Ascending aorta (tissue), 2 donors: ENCODE results near the gene MRTO4. TPM values are rescaled to one million over a fixed set of nuclear protein-coding genes. Genes with fewer than 3 reads are reported as not detected.

ENCODE experiments used
- DNase-seq, 2 donors: peaks; one replicate each; pipeline ENCODE4 v3.0.0-alpha.2; 2019; ENCODE audit warnings: low spot score in 2 of 2
- H3K27ac ChIP-seq, 2 donors: fragments of 200-600 bp; sonication (generic); one replicate each; pipeline ENCODE4 v1.5.1; 2016 to 2017; ENCODE audit warnings: mild to moderate bottlenecking in 1 of 2
- H3K27me3 ChIP-seq: fragments of 200-600 bp; sonication (generic); one replicate; pipeline ENCODE4 v1.5.1; 2017
- H3K36me3 ChIP-seq, 2 donors: fragments of 200-600 bp; sonication (generic); one replicate each; pipeline ENCODE4 v1.5.1; 2016
- H3K4me1 ChIP-seq, 2 donors: fragments of 200-600 bp; sonication (generic); one replicate each; pipeline ENCODE4 v1.5.1; 2016 to 2017; ENCODE audit warnings: mild to moderate bottlenecking in 1 of 2
- H3K4me3 ChIP-seq, 2 donors: fragments of 200-600 bp; sonication (generic); one replicate each; pipeline ENCODE4 v1.5.1; 2016 to 2017; ENCODE audit warnings: mild to moderate bottlenecking in 1 of 2
- H3K9me3 ChIP-seq, 2 donors: fragments of 200-600 bp; sonication (generic); one replicate each; pipeline ENCODE4 v1.5.1; 2016
- CTCF ChIP-seq, 3 experiments: fragments of 200-600 bp in 2 of 3; fragments of 450-650 bp in 1 of 3; sonication (generic) in 2 of 3; IDR thresholded peaks; one replicate each; pipeline ENCODE4 v1.5.1; 2016 to 2019; ENCODE audit warnings: antibody characterized with exemption in 3 of 3, mild to moderate bottlenecking in 1 of 3, moderate library complexity in 1 of 3
- intact Hi-C: fragments of 100-400 bp; cut with DNase I; formaldehyde crosslinking; loops from one replicate; pipeline ENCODE4 v1.15.1; 2023
- total RNA-seq: library from RNA; depleted of rRNA; stranded (reverse); fragments of >200 nt; gene quantifications from one replicate; pipeline ENCODE4 v1.1.0, GENCODE V29; 2016

MRTO4 gene
- total RNA-seq, 1 donor from 2014 or later = 13.4 TPM

GRCh38 chr1:19305880-19306279, 54.3 kb downstream of the MRTO4 start:
- Histone ChIP-seq H3K9me3 (no peaks in the 10 kb centered on the region), H3K36me3 (peaks cover 54 to 55% of the 10 kb centered on the region in 2 donors), H3K27ac (no peak overlapping the region), H3K4me1 (peaks cover 0 to 3% of the 10 kb centered on the region in 2 donors), H3K4me3 (no peak overlapping the region), H3K27me3 (no peaks in the 10 kb centered on the region)
- TF ChIP-seq CTCF (IDR thresholded peaks at IDR 0.05) = no peak
- intact Hi-C loops = no loop called here
- no peak for DNase-seq

- H3K36me3 ChIP-seq = peaks cover 54 to 55% of the 10 kb centered on the region in 2 donors
- intact Hi-C loops = no loop called here
- no peak overlapping the region for H3K27ac ChIP-seq
- no peak for DNase-seq
- no peak for TF ChIP-seq CTCF (IDR thresholded peaks at IDR 0.05)
- no peak overlapping the region for H3K4me3 ChIP-seq
- no peaks in the 10 kb centered on the region for H3K9me3 ChIP-seq
- H3K27me3 ChIP-seq = no peaks in the 10 kb centered on the region
- H3K4me1 ChIP-seq = peaks cover 0 to 8% of the 10 kb centered on the region in 2 donors
These were observed 55.3 kb downstream of the MRTO4 start for GRCh38 chr1:19306941-19307340.

- Histone ChIP-seq H3K9me3 (no peaks in the 10 kb centered on the region), H3K4me1 (peaks cover 0 to 9% of the 10 kb centered on the region in 2 donors), H3K4me3 (no peak overlapping the region), H3K36me3 (peaks cover 52 to 54% of the 10 kb centered on the region in 2 donors), H3K27me3 (no peaks in the 10 kb centered on the region), H3K27ac (no peak overlapping the region)
- TF ChIP-seq CTCF (IDR thresholded peaks at IDR 0.05) = no peak
- intact Hi-C loops = no loop called here
- DNase-seq = no peak
These were observed 56.3 kb downstream of the MRTO4 start for GRCh38 chr1:19307794-19308508.

GRCh38 chr1:19308509-19308907, 56.9 kb downstream of the MRTO4 start:
- Histone ChIP-seq H3K27ac (no peak overlapping the region), H3K27me3 (no peaks in the 10 kb centered on the region), H3K4me3 (no peak overlapping the region), H3K9me3 (no peaks in the 10 kb centered on the region), H3K36me3 (peaks cover 46 to 48% of the 10 kb centered on the region in 2 donors), H3K4me1 (peaks cover 0 to 13% of the 10 kb centered on the region in 2 donors)
- no peak for TF ChIP-seq CTCF (IDR thresholded peaks at IDR 0.05)
- intact Hi-C loops = no loop called here
- DNase-seq = no peak

- H3K4me1 ChIP-seq = peaks cover 0 to 13% of the 10 kb centered on the region in 2 donors
- no peaks in the 10 kb centered on the region for H3K27me3 ChIP-seq
- no peak overlapping the region for H3K4me3 ChIP-seq
- intact Hi-C loops = no loop called here
- H3K9me3 ChIP-seq = no peaks in the 10 kb centered on the region
- H3K27ac ChIP-seq = no peak overlapping the region
- no peak for DNase-seq
- H3K36me3 ChIP-seq = peaks cover 39 to 41% of the 10 kb centered on the region in 2 donors
- TF ChIP-seq CTCF (IDR thresholded peaks at IDR 0.05) = no peak
These were observed 57.7 kb downstream of the MRTO4 start for GRCh38 chr1:19309123-19309813.

Other genes starting within 250 kb of the MRTO4 start
- gene UBR4, start 41.5 kb upstream of the MRTO4 start, total RNA-seq = 222 TPM
- 93.0 TPM for gene EMC1, start 281 bp upstream of the MRTO4 start, total RNA-seq
- gene AKR7A3, start 37.0 kb downstream of the MRTO4 start, total RNA-seq = 11.7 TPM
- gene AKR7A2, start 60.3 kb downstream of the MRTO4 start, total RNA-seq = 53.7 TPM
- gene SLC66A1, start 60.5 kb downstream of the MRTO4 start, total RNA-seq = 11.1 TPM
- gene CAPZB, start 233.7 kb downstream of the MRTO4 start, total RNA-seq = 102 TPM